GM23248 (cell line): ENCODE results near the gene ZMYND11. TPM values are rescaled to one million over a fixed set of nuclear protein-coding genes. Genes with fewer than 3 reads are reported as not detected.

Source experiments
- DNase-seq: peaks from one replicate; pipeline ENCODE4 v3.0.0-alpha.2; 2015
- H2AFZ ChIP-seq: fragments of 200-600 bp; sonication (generic); 2 replicates; pipeline ENCODE4 v1.6.1; 2016; ENCODE audit warnings: antibody characterized with exemption
- H3F3A ChIP-seq: fragments of 200-600 bp; sonication (generic); 2 replicates; pipeline ENCODE4 v1.6.1; 2016; ENCODE audit warnings: mild to moderate bottlenecking, antibody characterized with exemption, mixed run types; ENCODE audit not compliant: insufficient read depth
- H3K27ac ChIP-seq: fragments of 200-600 bp; sonication (generic); 2 replicates; pipeline ENCODE4 v1.5.1; 2016; ENCODE audit warnings: mild to moderate bottlenecking
- H3K27me3 ChIP-seq: fragments of 200-600 bp; sonication (generic); replicated peaks from 2 replicates; pipeline ENCODE4 v1.6.1; 2016; ENCODE audit warnings: mild to moderate bottlenecking; ENCODE audit not compliant: insufficient read depth
- H3K36me3 ChIP-seq: fragments of 200-600 bp; sonication (generic); 2 replicates; pipeline ENCODE4 v1.6.1; 2016; ENCODE audit warnings: low read depth, mild to moderate bottlenecking
- H3K4me1 ChIP-seq: fragments of 200-600 bp; sonication (generic); 2 replicates; pipeline ENCODE4 v1.6.1; 2016; ENCODE audit warnings: mild to moderate bottlenecking; ENCODE audit not compliant: insufficient read depth
- H3K4me2 ChIP-seq: fragments of 200-600 bp; sonication (generic); one replicate; pipeline ENCODE4 v1.6.1; 2016; ENCODE audit warnings: mild to moderate bottlenecking; ENCODE audit not compliant: unreplicated experiment
- H3K4me3 ChIP-seq: fragments of 200-600 bp; sonication (generic); 2 replicates; pipeline ENCODE4 v1.5.1; 2016; ENCODE audit warnings: mild to moderate bottlenecking
- H3K79me2 ChIP-seq: fragments of 200-600 bp; sonication (generic); 2 replicates; pipeline ENCODE4 v1.6.1; 2016; ENCODE audit warnings: mild to moderate bottlenecking; ENCODE audit not compliant: insufficient read depth
- H3K9ac ChIP-seq: fragments of 200-600 bp; sonication (generic); 2 replicates; pipeline ENCODE4 v1.6.1; 2016; ENCODE audit warnings: mild to moderate bottlenecking
- H3K9me2 ChIP-seq: fragments of 200-600 bp; sonication (generic); 2 replicates; pipeline ENCODE4 v1.6.1; 2016; ENCODE audit warnings: mixed run types, mild to moderate bottlenecking, moderate library complexity; ENCODE audit not compliant: insufficient read depth
- H3K9me3 ChIP-seq: fragments of 200-600 bp; sonication (generic); one replicate; pipeline ENCODE4 v1.6.1; 2017; ENCODE audit warnings: low read depth
- H4K20me1 ChIP-seq: fragments of 200-600 bp; sonication (generic); 2 replicates; pipeline ENCODE4 v1.6.0; 2016; ENCODE audit not compliant: insufficient read depth
- EZH2 ChIP-seq: fragments of 200-600 bp; sonication (generic); IDR thresholded peaks from 2 replicates; pipeline ENCODE4 v1.6.1; 2018; ENCODE audit warnings: antibody characterized with exemption, mild to moderate bottlenecking; ENCODE audit not compliant: insufficient read depth, poor library complexity, severe bottlenecking
- EZH2phosphoT487 ChIP-seq: fragments of 200-600 bp; sonication (generic); IDR thresholded peaks from 2 replicates; pipeline ENCODE4 v1.6.1; 2018; ENCODE audit warnings: antibody characterized with exemption, moderate library complexity, mild to moderate bottlenecking, low read depth; ENCODE audit not compliant: insufficient read depth
- WGBS, 2 experiments: methylation state at CpG; one replicate each; pipeline ENCODE4 v1.1.6; 2015 to 2017; ENCODE audit warnings: low lambda C conversion rate in 2 of 2, low coverage in 1 of 2; ENCODE audit errors: missing lambda C conversion rate in 2 of 2; 5-methylcytosine and 5-hydroxymethylcytosine counted together
- in situ Hi-C: fragments of 300-500 bp; cut with MboI; formaldehyde crosslinking; loops from 2 replicates; pipeline ENCODE4 v1.15.0; 2020
- polyA plus RNA-seq: library from polyadenylated mRNA; unstranded; fragments of >200 nt; fragmentation: Nextera tagmentation; extraction: Ambion mirVana; gene quantifications from 2 replicates; pipeline ENCODE4 v1.2.1, GENCODE V29; 2016
- total RNA-seq: library from RNA; depleted of rRNA; stranded (reverse); fragments of >200 nt; shearing (Covaris generic); gene quantifications from 2 replicates; pipeline ENCODE4 v1.2.3, GENCODE V29; 2014

ZMYND11 gene
- total and polyA plus RNA-seq, 2 experiments from 2014 or later = 47.1 to 63.4 TPM

DNA sequence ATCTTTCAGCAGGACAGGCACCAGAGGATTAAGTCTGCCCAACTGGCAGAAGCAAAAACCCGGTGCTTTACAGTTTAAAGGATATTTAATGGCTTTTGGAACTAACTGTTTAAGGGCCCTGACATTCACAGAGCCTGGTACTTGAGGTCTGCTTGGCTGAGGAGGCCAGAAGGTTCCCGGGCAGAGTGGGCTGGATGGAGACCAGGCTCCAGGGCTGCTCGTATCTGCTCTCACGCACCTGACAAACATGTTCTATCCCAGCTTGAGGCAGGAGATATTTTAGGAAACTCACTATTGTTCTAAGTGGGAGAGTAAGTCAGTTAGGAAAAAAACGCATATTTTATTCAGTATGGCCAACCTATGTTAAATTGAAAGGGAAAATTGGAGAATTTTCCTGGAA, 143.5 kb downstream of the ZMYND11 start:
- no peak overlapping the region for H3K9ac ChIP-seq
- DNase-seq = no peak
- H3K9me3 ChIP-seq = no peaks in the 10 kb centered on the region
- no peak overlapping the region for H2AFZ ChIP-seq
- peaks cover 12% of the 10 kb centered on the region for H3K4me1 ChIP-seq
- no peak overlapping the region for H3K4me2 ChIP-seq
- H3K27me3 ChIP-seq = no peaks in the 10 kb centered on the region
- in situ Hi-C loops = no loop called here
- H3F3A ChIP-seq = peaks cover 10% of the 10 kb centered on the region; the same call in 1 of the 2 replicates
- no peaks in the 10 kb centered on the region for H3K9me2 ChIP-seq
- no peaks in the 10 kb centered on the region for H3K79me2 ChIP-seq
- TF ChIP-seq EZH2phosphoT487 = no peak
- no peak for TF ChIP-seq EZH2
- peaks cover 7% of the 10 kb centered on the region; the same call in 1 of the 2 replicates for H3K36me3 ChIP-seq
- H3K27ac ChIP-seq = no peak overlapping the region
- H4K20me1 ChIP-seq = no peaks in the 10 kb centered on the region
- 74 to 75% methylated on average over 5 of the region's 5 CpGs for WGBS, 2 experiments
- no peak overlapping the region for H3K4me3 ChIP-seq

DNA sequence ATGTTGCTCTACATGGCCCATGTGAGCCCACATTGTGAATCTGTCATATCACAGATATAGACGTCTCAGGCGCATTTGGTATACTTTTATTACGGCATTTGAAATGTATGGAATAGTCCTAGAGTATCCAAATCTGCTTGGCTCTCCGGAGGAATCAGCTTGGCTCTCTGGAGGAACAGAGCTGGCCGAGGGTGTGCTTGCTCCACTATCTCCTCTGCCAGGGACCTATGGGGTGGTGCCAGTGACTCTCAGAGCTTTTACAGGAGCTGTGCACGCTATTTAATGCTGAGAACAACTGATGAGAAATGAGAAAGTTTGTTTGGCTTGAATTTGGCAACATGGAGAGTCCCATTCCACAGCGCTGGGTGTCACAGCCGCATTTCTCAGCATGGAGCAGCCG, 144.0 kb downstream of the ZMYND11 start:
- Histone ChIP-seq H2AFZ (no peak overlapping the region), H4K20me1 (no peaks in the 10 kb centered on the region), H3K9me3 (no peaks in the 10 kb centered on the region), H3K27me3 (no peaks in the 10 kb centered on the region), H3F3A (peaks cover 10% of the 10 kb centered on the region; the same call in 1 of the 2 replicates), H3K9ac (no peak overlapping the region), H3K4me2 (no peak overlapping the region), H3K36me3 (peaks cover 7% of the 10 kb centered on the region; the same call in 1 of the 2 replicates), H3K79me2 (no peaks in the 10 kb centered on the region), H3K4me3 (no peak overlapping the region), H3K4me1 (peaks cover 12% of the 10 kb centered on the region), H3K27ac (no peak overlapping the region), H3K9me2 (no peaks in the 10 kb centered on the region)
- no peak for DNase-seq
- in situ Hi-C loops = no loop called here
- WGBS, 2 experiments = 76 to 89% methylated on average over 9 of the region's 9 CpGs
- TF ChIP-seq EZH2 (no peak), EZH2phosphoT487 (no peak)

DNA sequence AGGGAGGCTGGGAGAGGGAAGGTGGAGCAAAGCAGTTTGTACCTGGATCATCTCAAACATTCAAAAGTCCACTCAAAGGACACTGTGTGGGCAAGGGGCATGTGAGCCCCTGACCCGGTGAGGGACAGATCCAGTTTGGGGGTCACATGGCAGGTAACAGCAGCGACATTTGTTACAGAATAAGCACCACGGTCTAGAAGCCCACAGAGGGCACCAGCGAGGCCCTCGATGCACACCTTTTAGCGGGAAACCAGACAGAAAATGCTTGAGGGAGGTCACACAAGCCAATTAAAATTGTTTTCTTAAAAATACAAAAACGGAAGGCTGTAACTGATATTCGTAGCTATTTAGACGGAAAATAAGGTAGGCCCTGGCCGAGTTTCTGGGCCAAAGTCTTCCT, 144.4 kb downstream of the ZMYND11 start:
- Histone ChIP-seq H3K27ac (no peak overlapping the region), H3K27me3 (no peaks in the 10 kb centered on the region), H3K36me3 (peaks cover 7% of the 10 kb centered on the region; the same call in 1 of the 2 replicates), H3K4me1 (peaks cover 12% of the 10 kb centered on the region), H4K20me1 (no peaks in the 10 kb centered on the region), H2AFZ (no peak overlapping the region), H3K9ac (no peak overlapping the region), H3K4me3 (no peak overlapping the region), H3K4me2 (no peak overlapping the region), H3F3A (peaks cover 10% of the 10 kb centered on the region; the same call in 1 of the 2 replicates), H3K79me2 (no peaks in the 10 kb centered on the region), H3K9me2 (no peaks in the 10 kb centered on the region), H3K9me3 (no peaks in the 10 kb centered on the region)
- in situ Hi-C loops = no loop called here
- 93% methylated on average over 10 of the region's 10 CpGs for WGBS, 2 experiments
- no peak for TF ChIP-seq EZH2
- no peak for TF ChIP-seq EZH2phosphoT487
- no peak for DNase-seq

DNA sequence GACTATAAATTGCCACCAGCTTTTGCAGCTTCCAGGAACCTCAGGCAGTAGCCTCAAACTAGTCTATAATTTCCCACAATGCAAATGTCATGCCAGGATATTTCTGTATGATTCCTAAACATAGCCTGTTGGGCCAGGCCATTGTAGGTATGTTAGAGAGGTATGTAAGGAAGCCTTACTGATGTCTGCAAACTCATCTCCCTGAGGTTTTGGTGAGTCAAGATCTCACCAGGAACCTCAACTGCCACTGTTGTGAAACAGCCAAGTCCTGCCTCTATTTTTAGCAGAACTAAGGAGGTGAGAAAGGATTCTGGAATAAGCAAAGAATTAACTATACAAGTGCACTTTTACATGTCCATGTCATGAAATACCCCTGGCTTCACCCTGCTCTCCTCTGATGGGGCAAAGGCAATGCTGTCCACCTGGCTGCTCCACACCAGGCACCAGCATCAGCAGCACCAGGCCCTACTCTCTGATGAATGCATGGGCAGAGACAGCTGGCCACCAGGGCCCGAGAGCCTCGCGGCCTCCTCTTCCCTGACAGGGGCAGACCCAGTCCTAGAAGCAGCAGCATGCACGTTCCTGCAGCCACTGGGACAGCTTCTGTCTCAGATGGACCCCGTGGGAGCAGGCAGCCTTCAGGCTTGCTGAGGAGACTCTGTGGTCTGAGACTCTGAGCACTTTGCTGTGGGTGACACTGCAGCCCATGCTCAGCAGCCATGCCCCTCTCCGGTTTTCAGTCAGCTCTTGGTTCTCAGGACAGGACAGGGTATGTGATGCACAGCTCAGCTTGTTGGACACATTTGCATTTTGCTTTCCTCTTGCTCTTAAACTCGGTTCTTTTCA, 147.3 kb downstream of the ZMYND11 start:
- Histone ChIP-seq H3K27ac (peak overlapping the region; percentile 25; the same call in 1 of the 2 replicates), H3K4me3 (no peak overlapping the region), H3K79me2 (no peaks in the 10 kb centered on the region), H3K9ac (no peak overlapping the region), H3K4me1 (peaks cover 12% of the 10 kb centered on the region), H3K9me2 (no peaks in the 10 kb centered on the region), H2AFZ (no peak overlapping the region), H3K9me3 (no peaks in the 10 kb centered on the region), H3K4me2 (no peak overlapping the region), H3F3A (peaks cover 14% of the 10 kb centered on the region; the same call in 1 of the 2 replicates), H3K27me3 (no peaks in the 10 kb centered on the region), H3K36me3 (peaks cover 7% of the 10 kb centered on the region; the same call in 1 of the 2 replicates), H4K20me1 (no peaks in the 10 kb centered on the region)
- in situ Hi-C loops = no loop called here
- 88 to 91% methylated on average over 7 of the region's 7 CpGs for WGBS, 2 experiments
- peak; percentile 77 for DNase-seq
- TF ChIP-seq EZH2phosphoT487 = no peak
- TF ChIP-seq EZH2 = no peak
